NCI-H187 treated with DMSO at 0.1 percent for 48 hours (cell line): Measurements from ENCODE around the gene PRKCE.

ENCODE experiments used
- DNase-seq: peaks from one replicate; lab custom pipeline; 2025; lab: John Stamatoyannopoulos, UW

Gene PRKCE

DNA sequence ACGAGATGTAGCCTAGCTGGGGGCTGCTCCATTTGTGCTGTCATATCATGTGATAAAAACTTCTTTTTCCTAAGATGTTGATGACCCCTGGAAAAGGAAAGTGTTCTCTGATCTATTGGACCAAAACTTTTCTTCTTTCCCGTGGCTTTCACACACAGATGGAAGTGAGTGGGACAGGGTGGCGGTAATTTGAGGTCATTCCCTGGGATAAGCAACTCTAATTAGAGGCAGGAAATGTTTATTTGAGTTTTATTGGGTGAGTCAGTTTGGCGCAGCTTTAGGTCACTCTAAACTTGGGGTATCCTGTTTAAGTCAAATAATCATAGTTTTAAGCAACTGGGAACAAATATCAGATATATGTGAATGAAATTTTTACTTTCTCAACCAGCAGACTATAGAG lies 424.8 kb downstream of the PRKCE start:
- no peak for DNase-seq

DNA sequence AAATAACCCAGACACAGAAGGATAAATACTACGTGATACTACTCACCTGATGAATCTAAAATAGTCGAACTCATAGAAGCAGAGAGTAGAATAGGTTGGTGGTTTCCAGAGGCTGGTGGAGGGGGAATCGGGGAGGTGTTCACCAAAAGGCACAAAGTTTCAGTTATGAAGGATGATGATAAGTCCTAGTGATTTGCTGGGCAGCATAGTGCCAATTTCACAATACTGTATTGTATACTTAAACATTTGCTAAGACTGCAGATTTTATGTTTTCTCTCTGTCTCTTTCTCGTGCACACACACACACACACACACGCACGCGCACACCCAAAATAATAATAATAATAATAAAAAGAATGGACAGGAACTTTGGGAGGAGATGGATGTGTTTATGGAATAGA lies 425.4 kb downstream of the PRKCE start:
- no peak for DNase-seq

DNA sequence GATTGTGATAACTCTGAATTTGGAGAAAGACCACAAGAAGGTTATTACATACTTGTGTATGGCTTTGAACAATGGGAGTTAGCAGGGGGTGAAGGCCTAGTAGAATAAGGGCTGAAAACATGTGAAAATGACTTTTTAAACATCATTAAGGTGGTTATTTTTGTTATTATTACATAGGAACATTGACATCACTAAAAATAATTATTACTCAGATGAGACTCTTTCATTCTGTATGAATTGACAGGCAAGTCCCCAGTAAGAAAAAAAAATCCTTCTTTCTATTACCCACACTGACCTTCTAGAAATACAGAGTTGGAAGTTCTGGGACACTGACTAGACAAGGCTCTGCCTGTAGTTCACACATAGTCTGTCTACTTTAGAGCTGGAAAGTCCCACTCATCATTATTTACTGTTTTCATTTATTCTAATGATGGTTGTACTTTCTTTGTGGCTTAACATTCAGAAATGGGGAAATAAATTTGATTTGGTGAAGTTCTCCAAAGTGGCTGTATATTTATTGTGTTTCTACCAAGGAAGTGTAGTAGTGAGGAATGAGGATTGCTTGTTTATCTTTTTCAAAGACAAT lies 426.1 kb downstream of the PRKCE start:
- DNase-seq, result no peak

DNA sequence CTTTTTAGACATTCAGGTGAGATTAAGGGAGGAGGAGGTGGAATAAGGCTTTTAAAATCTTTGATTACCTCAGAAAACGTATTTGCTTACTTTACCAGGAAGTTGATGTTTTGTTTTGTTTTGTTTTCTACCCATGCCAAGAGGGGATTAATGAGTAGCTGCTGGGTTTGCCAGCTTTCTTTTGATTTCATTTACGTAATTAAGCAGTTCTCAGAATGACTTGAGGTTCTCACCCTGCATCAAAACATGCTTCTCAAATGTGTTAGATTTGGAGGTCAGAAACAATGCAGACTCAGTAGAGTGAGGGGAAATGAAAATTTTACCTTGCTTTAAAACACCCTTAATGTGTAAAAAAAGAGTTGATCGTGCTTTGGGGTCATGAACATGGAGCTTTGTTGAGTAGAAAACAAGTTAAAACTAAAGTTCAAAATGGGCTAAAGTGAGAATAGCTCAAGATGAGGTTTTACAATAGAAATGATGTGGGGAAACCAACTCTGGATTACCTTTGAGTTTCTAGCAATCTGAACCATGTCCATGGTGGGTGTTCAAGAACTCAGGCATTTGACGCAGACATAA lies 428.6 kb downstream of the PRKCE start:
- no peak for DNase-seq

- DNase-seq, result no peak
Measured at GRCh38 chr2:46082531-46083485, 431.3 kb downstream of the PRKCE start.

DNA sequence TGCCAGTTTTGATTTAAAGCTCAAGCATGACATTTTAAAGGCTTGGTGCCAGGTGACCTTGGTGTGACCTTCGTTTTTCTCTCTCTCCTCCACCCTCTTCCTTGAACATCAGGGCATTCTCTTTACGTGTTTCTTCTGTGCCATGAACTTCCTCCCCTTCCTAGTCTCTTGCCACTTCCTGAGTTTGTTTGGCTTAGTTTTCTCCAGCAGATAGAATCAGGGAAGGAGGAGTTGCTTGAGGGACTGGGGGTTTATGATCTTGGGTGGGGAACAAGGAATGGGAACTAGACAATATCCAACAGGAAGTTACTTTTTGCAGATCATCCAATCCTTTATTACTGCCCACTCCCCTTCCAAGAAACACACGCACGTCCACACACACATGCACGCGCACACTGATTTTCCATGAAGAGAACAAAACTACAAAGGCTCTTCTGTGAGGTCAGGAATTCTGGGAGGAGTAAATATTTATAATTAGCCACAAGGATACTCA lies 435.1 kb downstream of the PRKCE start:
- DNase-seq, result no peak

DNA sequence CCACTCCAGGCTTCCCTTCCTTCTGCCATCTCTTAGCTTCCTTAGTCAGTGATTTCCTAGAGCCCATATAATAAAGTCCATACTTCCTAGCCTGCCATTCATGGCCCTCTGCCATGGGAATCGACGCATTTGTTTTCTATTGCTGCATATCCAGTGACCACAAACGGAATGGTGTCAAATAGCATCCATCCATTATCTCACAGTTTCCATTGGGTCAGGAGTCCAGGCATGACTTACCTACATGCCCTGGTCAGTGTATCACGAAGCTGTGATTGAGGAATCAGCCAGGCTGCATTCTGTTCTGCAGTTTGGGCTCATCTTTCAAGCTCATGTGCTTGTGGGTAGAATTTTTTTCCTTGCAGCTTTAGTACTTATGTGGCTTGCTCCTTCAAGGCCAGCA lies 436.0 kb downstream of the PRKCE start:
- DNase-seq, result no peak

- DNase-seq, result no peak
Measured at GRCh38 chr2:46091004-46091403, 439.5 kb downstream of the PRKCE start.

DNA sequence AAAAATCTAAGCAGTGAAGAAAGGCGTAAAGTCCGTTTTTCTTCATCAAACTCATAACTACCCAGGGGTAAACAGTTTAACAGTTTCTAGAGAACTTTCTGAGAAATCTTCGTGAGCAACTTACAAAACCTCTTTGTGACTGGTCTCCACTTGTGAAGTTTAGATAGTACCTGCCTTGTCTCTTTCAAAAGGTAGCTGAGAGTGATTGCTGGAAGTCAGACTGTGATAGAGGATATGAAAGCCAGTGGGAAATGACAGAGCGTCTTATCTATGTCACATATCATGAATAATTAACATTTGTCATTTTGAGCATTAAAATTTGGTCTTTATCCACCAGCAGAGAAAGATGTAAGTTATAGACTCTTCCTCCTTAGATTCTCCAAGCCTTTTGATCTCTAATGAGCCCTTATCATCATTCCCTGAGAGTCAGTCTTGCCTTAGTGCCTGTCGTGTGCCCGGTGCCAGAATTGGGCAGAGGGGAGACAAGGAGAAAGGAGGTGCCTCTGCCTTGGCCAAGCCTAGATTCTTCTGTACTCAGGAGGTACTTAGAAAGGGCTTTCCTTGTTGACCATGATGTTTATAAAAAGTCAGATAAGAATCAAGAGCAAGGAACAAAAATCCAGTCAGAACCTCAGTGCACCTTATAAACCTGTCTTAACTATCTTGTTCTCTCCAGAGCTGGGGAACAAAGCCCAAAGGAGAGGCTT lies 440.6 kb downstream of the PRKCE start:
- DNase-seq, result no peak

- DNase-seq, result no peak
Measured at GRCh38 chr2:46094689-46095088, 443.2 kb downstream of the PRKCE start.

DNA sequence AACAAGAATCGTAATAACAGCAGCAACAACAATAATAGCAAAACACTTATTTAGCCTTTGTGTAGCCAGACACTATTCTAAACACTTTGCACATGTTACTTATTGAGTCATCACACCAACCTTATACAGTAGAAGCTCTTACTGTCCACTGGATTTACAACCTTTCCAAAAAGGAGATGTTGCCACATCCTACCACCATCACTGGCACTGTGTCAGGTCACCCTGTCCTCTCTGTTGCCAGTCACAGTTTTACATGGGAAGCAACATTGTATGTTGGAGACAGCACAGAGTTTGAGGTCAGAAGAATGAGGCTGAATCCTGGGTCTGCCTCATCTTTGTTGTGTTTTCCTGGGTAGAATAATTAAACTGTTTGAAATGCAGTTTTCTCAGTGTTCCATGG lies 444.4 kb downstream of the PRKCE start:
- no peak for DNase-seq

DNA sequence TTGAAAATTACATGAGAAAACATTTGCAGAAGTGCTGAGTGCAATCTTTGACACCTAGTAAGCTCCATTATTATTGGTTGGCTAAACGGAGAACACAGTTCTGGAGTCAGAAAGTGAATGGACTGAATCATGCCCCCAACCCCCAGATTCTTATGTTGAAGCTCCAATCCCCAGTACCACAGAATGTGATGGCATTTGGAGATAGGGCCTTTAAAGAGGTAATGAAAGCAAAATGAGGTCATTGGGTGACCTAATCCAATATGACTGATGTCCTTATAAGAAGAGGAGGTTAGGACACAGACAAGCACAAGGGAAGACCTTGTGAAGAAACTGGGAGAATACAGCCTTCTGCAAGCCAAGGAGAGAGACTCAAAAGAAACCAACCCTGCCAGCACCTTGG lies 444.8 kb downstream of the PRKCE start:
- DNase-seq, result no peak

DNA sequence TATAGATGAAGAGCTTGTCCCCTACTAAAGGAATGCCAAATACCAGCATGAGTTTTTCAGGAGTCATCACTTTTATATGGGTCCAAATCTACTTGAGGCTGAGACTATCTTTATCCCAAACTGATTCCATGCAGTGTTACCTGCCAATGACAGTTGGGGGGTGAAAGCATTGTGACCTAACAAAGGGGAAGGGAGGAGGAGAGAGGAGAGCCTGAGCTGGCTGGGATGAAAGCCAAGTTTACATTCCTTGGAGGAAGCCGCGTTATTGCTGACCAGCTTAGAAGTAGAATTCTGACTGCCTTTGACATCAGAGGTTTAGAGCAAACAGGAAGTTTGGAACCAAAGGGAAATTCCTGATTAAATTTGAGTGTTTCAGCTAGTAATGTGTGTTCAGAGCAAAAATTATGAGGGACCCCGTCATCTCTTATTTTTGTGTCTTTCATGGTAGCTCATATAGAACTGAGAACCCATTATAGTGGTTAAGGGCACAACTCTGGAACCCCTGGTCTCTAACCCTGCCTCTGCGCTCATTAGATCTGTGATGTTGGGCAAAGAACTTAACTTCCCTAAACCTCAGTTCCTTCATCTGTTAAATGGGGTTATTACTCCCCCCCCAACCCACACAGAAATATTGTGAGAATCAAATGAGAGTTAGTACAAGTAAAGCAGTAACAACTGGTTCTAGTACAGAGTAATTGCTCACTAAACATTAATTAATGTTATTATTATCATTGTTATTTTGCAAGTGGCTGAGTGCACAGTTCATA lies 446.4 kb downstream of the PRKCE start:
- no peak for DNase-seq

- DNase-seq, result no peak
Measured at GRCh38 chr2:46098621-46099062, 447.2 kb downstream of the PRKCE start.

DNA sequence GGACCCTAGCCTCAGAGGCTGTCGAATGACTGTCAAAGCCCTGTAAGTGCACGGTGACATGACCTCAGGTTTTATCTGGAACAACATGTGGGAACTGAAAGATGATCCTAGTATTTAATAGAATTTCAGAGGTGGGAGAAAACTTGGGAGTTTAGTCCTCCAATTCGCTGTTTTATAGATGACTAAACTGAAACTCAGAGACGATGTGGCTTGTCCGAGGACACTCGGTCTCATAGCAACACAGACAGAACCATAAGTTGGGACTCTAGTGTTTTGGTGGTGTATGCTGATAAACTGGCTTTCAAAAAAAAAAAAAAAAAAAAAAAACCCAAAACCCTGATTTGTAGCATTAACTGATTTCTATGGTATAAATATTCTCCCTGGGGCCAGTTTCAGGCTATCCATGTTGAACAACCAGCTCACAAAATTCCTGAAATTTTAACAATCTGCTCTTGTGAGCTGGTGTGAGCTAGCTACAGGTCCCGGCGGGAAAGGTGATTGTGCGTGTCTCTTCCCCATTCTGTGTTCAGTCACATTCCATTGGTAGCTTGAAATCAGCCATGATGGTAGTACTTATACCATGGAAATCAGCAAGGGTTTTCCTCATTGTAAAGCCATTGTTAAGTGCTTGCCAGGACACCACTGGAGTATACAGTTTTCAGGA lies 450.2 kb downstream of the PRKCE start:
- no peak for DNase-seq

DNA sequence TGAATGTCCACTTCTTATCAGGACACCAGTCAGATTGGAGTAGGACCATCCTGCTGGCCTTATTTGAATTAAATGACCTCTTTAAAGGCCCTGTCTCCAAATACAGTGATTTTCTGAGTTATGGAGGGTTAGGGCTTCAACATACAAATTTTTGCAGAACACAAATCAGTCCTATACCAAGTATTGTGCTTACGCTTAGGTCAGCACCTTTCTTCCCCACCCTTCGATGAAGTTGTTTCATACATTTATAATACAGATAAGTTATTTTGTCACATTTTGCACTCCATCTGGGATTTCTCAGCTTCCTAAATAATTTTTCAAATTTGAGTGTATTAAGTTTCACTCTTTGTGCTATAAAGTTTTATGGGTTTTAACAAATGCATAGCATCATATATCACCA lies 455.2 kb downstream of the PRKCE start:
- no peak for DNase-seq

- DNase-seq, result no peak
Measured at GRCh38 chr2:46114996-46115395, 463.5 kb downstream of the PRKCE start.

- DNase-seq, result no peak
Measured at GRCh38 chr2:46116150-46116549, 464.7 kb downstream of the PRKCE start.

GRCh38 chr2:46116553-46116991 lies 465.1 kb downstream of the PRKCE start:
- DNase-seq, result no peak

DNA sequence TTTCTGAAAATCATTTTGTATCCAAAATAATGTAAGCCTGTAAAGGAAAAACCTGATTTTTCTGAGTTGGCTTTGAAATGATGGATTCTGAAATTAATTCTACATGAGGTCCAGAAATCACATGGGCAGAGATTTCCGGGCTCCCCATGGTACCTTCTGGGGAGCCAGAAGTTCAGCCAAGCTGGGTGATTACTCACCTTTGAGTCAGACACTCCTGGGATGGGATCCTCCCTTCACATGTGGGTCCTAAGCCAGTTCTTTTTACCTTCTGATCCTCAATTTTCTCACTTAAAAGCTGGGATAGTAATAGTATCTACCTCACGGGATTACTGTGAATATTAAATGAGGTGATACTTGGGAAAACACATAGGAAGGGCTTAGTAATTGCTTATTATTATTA lies 465.9 kb downstream of the PRKCE start:
- no peak for DNase-seq

DNA sequence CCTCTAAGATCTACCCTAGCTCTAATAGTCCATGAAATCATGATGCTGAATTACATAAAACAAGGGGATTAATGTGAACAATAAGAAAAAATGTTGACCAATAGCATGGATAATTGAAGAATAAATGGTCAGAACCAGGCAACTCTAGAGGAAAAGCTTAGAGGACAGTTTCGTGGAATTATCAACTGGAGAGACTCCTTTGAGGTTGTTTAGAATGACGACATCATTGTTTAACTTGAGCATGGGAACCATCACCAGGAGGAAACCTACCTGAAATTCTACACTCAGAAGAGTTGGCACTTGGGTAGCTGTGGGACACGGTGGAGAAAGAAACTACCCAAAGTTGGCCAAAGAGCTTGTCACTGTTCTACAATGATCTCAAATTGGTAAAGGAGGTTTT lies 466.5 kb downstream of the PRKCE start:
- no peak for DNase-seq
